NCI-H1694 treated with DMSO at 0.1 percent for 48 hours (cell line): ENCODE data around the gene MEI1.
"Not testable (repeated sequence)": the region's sequence is repeated elsewhere in the genome, so short reads cannot be mapped to it uniquely, and the experiment has no call there.

Source experiments
- DNase-seq: peaks from one replicate; lab custom pipeline; 2025; lab: John Stamatoyannopoulos, UW

MEI1 gene

GRCh38 chr22:41683052-41683451 lies 16.3 kb upstream of the MEI1 start:
- no peak for DNase-seq

GRCh38 chr22:41683616-41684015 lies 15.7 kb upstream of the MEI1 start:
- no peak for DNase-seq

GRCh38 chr22:41684194-41684593 lies 15.1 kb upstream of the MEI1 start:
- no peak for DNase-seq

- DNase-seq = not testable (repeated sequence)
Observed at GRCh38 chr22:41686890-41687289, 12.4 kb upstream of the MEI1 start.

GRCh38 chr22:41687901-41688364 lies 11.4 kb upstream of the MEI1 start:
- no peak for DNase-seq

GRCh38 chr22:41688365-41689211 lies 10.7 kb upstream of the MEI1 start, which contains the start of gene SNU13:
SNU13 (minus strand) TSS chr22:41688867; CDS start chr22:41688796, 71 bp downstream.
- peak; percentile 72 for DNase-seq

GRCh38 chr22:41690476-41690875 lies 8.8 kb upstream of the MEI1 start:
- no peak for DNase-seq

- DNase-seq = no peak
Observed at GRCh38 chr22:41695211-41695610, 4.1 kb upstream of the MEI1 start.

GRCh38 chr22:41696703-41697102 lies 2.6 kb upstream of the MEI1 start:
- DNase-seq = no peak

GRCh38 chr22:41697126-41697775 lies 2.1 kb upstream of the MEI1 start:
- peak; percentile 79 for DNase-seq

GRCh38 chr22:41700108-41700364 lies 733 bp downstream of the MEI1 start:
- DNase-seq = no peak

GRCh38 chr22:41702763-41703162 lies 3.5 kb downstream of the MEI1 start:
- DNase-seq = no peak

GRCh38 chr22:41709341-41709740 lies 10.0 kb downstream of the MEI1 start:
- DNase-seq = no peak

- DNase-seq = no peak
Observed at GRCh38 chr22:41713004-41713403, 13.7 kb downstream of the MEI1 start.

- DNase-seq = no peak
Observed at GRCh38 chr22:41722496-41722895, 23.2 kb downstream of the MEI1 start.

GRCh38 chr22:41725510-41726110 lies 26.3 kb downstream of the MEI1 start:
- no peak for DNase-seq

- no peak for DNase-seq
Observed at GRCh38 chr22:41731609-41732008, 32.3 kb downstream of the MEI1 start.

GRCh38 chr22:41732096-41732772 lies 32.9 kb downstream of the MEI1 start:
- no peak for DNase-seq

- DNase-seq = not testable (repeated sequence)
Observed at GRCh38 chr22:41733241-41733640, 33.9 kb downstream of the MEI1 start.

GRCh38 chr22:41739576-41739975 lies 40.3 kb downstream of the MEI1 start:
- DNase-seq = no peak

- no peak for DNase-seq
Observed at GRCh38 chr22:41742918-41743317, 43.6 kb downstream of the MEI1 start.

- no peak for DNase-seq
Observed at GRCh38 chr22:41745968-41746367, 46.7 kb downstream of the MEI1 start.
